Measurements from ENCODE around the gene CCNB1IP1.

- TF ChIP-seq CTCF (conservative IDR thresholded peaks at IDR 0.05; ENCODE audit: low read depth, low read length) (no peak), POLR2A (IDR thresholded peaks at IDR 0.05; ENCODE audit: low read depth, low read length) (no peak), RAD21 (IDR thresholded peaks at IDR 0.05; ENCODE audit: low read length) (no peak), SMC3 (IDR thresholded peaks at IDR 0.05; ENCODE audit: low read depth, low read length) (no peak), FOS (IDR thresholded peaks at IDR 0.05; ENCODE audit: low read depth, low read length) (no peak), CHD1 (IDR thresholded peaks at IDR 0.05; ENCODE audit: low read depth, low read length) (no peak), USF2 (IDR thresholded peaks at IDR 0.05; ENCODE audit: low read depth, low read length) (no peak)
Observed at GRCh38 chr14:20274062-20274461, 59.0 kb downstream of the CCNB1IP1 start.

Data from IMR-90 (cell line).